ENCODE data around the gene PMS1. TPM values are rescaled to one million over a fixed set of nuclear protein-coding genes. Genes with fewer than 3 reads are reported as not detected.
"Not testable (repeated sequence)": the region's sequence is repeated elsewhere in the genome, so short reads cannot be mapped to it uniquely, and the experiment has no call there.

PMS1 gene
- total and polyA plus RNA-seq, 12 donors = 8.0 to 32.7 (median 19.2) TPM

GRCh38 chr2:189829102-189829833, 45.0 kb downstream of the PMS1 start:
- Histone ChIP-seq H3K4me3 (no peak overlapping the region), H3K9me3 (replicated peaks in 1 of 3) (no peaks in the 10 kb centered on the region), H3K27ac (no peak overlapping the region), H3K36me3 (replicated peaks in 1 of 2) (no peaks in the 10 kb centered on the region), H3K27me3 (no peaks in the 10 kb centered on the region), H3K4me1 (replicated peaks in 1 of 2) (peaks cover 0 to 4% of the 10 kb centered on the region in 2 donors)
- intact Hi-C loops (cut with DNase I) = no loop called here
- WGBS, 4 donors = 90 to 94% (median 91%) methylated on average over 4 of the region's 4 CpGs
- DNase-seq = no peak
- TF ChIP-seq CTCF (IDR thresholded peaks at IDR 0.05) (no peak), POLR2A (IDR thresholded peaks at IDR 0.05) (no peak)

- Histone ChIP-seq H3K27me3 (no peaks in the 10 kb centered on the region), H3K27ac (no peak overlapping the region), H3K4me1 (replicated peaks in 1 of 2) (peaks cover 0 to 4% of the 10 kb centered on the region in 2 donors), H3K4me3 (no peak overlapping the region), H3K9me3 (replicated peaks in 1 of 3) (no peaks in the 10 kb centered on the region), H3K36me3 (replicated peaks in 1 of 2) (no peaks in the 10 kb centered on the region)
- TF ChIP-seq CTCF (IDR thresholded peaks at IDR 0.05) = no peak
- no peak for TF ChIP-seq POLR2A (IDR thresholded peaks at IDR 0.05)
- no peak for DNase-seq
- 93 to 100% (median 97%) methylated on average over 1 of the region's 1 CpG for WGBS, 4 donors
- intact Hi-C loops (cut with DNase I) = no loop called here
Measured at GRCh38 chr2:189830510-189830909, 46.3 kb downstream of the PMS1 start.

GRCh38 chr2:189834059-189834458, 49.8 kb downstream of the PMS1 start:
- H3K4me1 ChIP-seq (replicated peaks in 1 of 2) = peaks cover 0 to 4% of the 10 kb centered on the region in 2 donors
- no peaks in the 10 kb centered on the region for H3K27me3 ChIP-seq
- no peak for DNase-seq
- no peaks in the 10 kb centered on the region for H3K36me3 ChIP-seq (replicated peaks in 1 of 2)
- H3K27ac ChIP-seq = no peak overlapping the region
- TF ChIP-seq CTCF (IDR thresholded peaks at IDR 0.05) (no peak), POLR2A (IDR thresholded peaks at IDR 0.05) (no peak)
- intact Hi-C loops (cut with DNase I) = no loop called here
- no peaks in the 10 kb centered on the region for H3K9me3 ChIP-seq (replicated peaks in 1 of 3)
- H3K4me3 ChIP-seq = no peak overlapping the region
- WGBS, 4 donors = 76 to 86% (median 77%) methylated on average over 3 of the region's 3 CpGs

GRCh38 chr2:189834642-189835041, 50.4 kb downstream of the PMS1 start:
- H3K4me1 ChIP-seq (replicated peaks in 1 of 2); H3K27me3 ChIP-seq; intact Hi-C loops (cut with DNase I); H3K4me3 ChIP-seq; H3K9me3 ChIP-seq (replicated peaks in 1 of 3); H3K27ac ChIP-seq; H3K36me3 ChIP-seq (replicated peaks in 1 of 2); DNase-seq: not testable (repeated sequence)
- 83 to 97% (median 97%) methylated on average over 1 of the region's 1 CpG for WGBS, 4 donors
